Measurements from ENCODE around the gene TMEM170B. TPM values are rescaled to one million over a fixed set of nuclear protein-coding genes. Genes with fewer than 3 reads are reported as not detected.

Gene TMEM170B
- total and polyA plus RNA-seq, 2 of the 8 experiments (the other 6 are each of a cell fraction or from before 2014, with no cell fraction given) = 0.80 to 4.3 TPM

DNA sequence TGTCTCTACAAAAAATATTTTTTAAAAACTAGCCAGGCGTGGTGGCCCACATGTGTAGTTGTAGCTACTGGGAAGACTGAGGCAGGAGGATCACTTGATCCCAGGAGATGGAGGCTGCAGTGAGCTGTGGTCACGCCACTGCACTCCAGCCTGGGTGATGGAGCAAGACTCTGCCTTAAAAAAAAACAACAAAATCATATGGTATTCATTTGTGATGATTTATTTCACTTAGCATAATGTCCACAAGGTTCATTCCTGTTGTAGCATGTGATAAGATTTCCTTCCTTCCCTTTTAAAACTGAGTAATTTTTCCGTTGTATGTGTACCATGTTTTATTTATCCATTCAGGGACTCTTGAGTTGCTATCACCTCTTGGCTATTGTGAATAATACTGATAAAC lies 26.2 kb downstream of the TMEM170B start:
- Histone ChIP-seq H3K79me1 (ENCODE audit: low read depth, low read length) (no peaks in the 10 kb centered on the region), H3K4ac (replicated peaks; ENCODE audit: insufficient read length, low read depth, low read length) (no peak overlapping the region), H4K91ac (replicated peaks; ENCODE audit: insufficient read length, low read length) (no peak overlapping the region), H2BK5ac (ENCODE audit: low read depth, low read length) (no peak overlapping the region), H2BK15ac (ENCODE audit: low read length) (no peak overlapping the region), H2BK20ac (ENCODE audit: low read length) (no peak overlapping the region), H3K27ac (ENCODE audit: low read depth, low read length) (no peak overlapping the region), H4K20me1 (replicated peaks in 1 of 2; ENCODE audit: control insufficient read depth in 1 of 2, insufficient read depth in 2 of 2, low read length in 2 of 2) (peaks cover 0 to 2% of the 10 kb centered on the region in 2 experiments), H3K36me3 (ENCODE audit: control insufficient read depth in 2 of 4, insufficient read depth in 4 of 4, low read length in 3 of 4) (peaks cover 0 to 2% (median 0%) of the 10 kb centered on the region in 4 experiments; a peak in 1 of 8 replicates), H3K27me3 (replicated peaks in 1 of 4; ENCODE audit: control insufficient read depth in 3 of 4, extremely low read depth in 1 of 4, insufficient read depth in 3 of 4, low read length in 3 of 4) (no peaks in the 10 kb centered on the region), H3K18ac (ENCODE audit: extremely low read depth, low read length) (no peak overlapping the region), H3K4me1 (replicated peaks in 1 of 4; ENCODE audit: control insufficient read depth in 3 of 4, insufficient read depth in 4 of 4, low read length in 3 of 4) (peaks cover 0 to 2% (median 0%) of the 10 kb centered on the region in 4 experiments; a peak in 1 of 7 replicates), H4K5ac (ENCODE audit: insufficient read length, low read depth, low read length) (no peak overlapping the region), H3K56ac (replicated peaks; ENCODE audit: insufficient read length, low read depth, low read length) (no peak overlapping the region), H2AFZ (ENCODE audit: low read length) (no peak overlapping the region), H2BK12ac (ENCODE audit: low read depth, low read length) (no peak overlapping the region), H2BK120ac (replicated peaks; ENCODE audit: low read depth, low read length) (no peak overlapping the region), H3K9me3 (ENCODE audit: insufficient read depth in 2 of 2, low read depth in 1 of 2, low read length in 1 of 2) (no peaks in the 10 kb centered on the region), H4K8ac (ENCODE audit: extremely low read depth, insufficient read depth, low read length) (no peak overlapping the region), H2AK5ac (ENCODE audit: low read depth, low read length) (no peak overlapping the region), H3K9ac (replicated peaks in 1 of 4; ENCODE audit: extremely low read depth in 1 of 4, low read depth in 3 of 4, low read length in 3 of 4) (no peak overlapping the region), H3K23ac (ENCODE audit: insufficient read length) (no peak overlapping the region), H3K14ac (ENCODE audit: insufficient read length) (no peak overlapping the region), H3K79me2 (ENCODE audit: control insufficient read depth in 1 of 2, insufficient read depth in 2 of 2, low read length in 2 of 2) (no peaks in the 10 kb centered on the region), H3K4me2 (ENCODE audit: insufficient read depth in 1 of 2, low read depth in 2 of 2, low read length in 2 of 2) (no peak overlapping the region), H3K23me2 (ENCODE audit: low read depth, low read length) (no peaks in the 10 kb centered on the region), H3K4me3 (ENCODE audit: extremely low read depth in 1 of 4, insufficient read depth in 2 of 4, low read depth in 3 of 4, low read length in 4 of 4) (no peak overlapping the region)
- POLR2A ChIA-PET (ENCODE audit: partially characterized antibody) = no interaction called here
- CTCF ChIA-PET (ENCODE audit: partially characterized antibody) = interaction anchor here (1.5 to 5.5 kb wide), 4 partner anchors 10 to 609 kb away, joined by 3 to 28 read pairs (median 6); no protein-coding TSS in a partner anchor
- WGBS, 2 experiments (ENCODE audit: extremely low coverage in 1 of 2, insufficient coverage in 1 of 2, insufficient read length in 1 of 2, insufficient replicate concordance in 2 of 2, low coverage in 1 of 2, low lambda C conversion rate in 2 of 2, missing lambda C conversion rate in 1 of 2) = 98% methylated on average over 3 of the region's 3 CpGs; no CpG with 5 or more reads in 1 of the 2 experiments
- DNase-seq (ENCODE audit: low read depth in 1 of 2, low spot score in 2 of 2) (no peak), FAIRE-seq (no peak)
- TF ChIP-seq EGR1 (IDR thresholded peaks at IDR 0.05; ENCODE audit: borderline replicate concordance, low read depth, low read length) = no peak
- no peak for TF ChIP-seq RBBP5 (IDR thresholded peaks at IDR 0.05; ENCODE audit: borderline replicate concordance, low read depth, low read length)
- no peak for TF ChIP-seq CREB1 (IDR thresholded peaks at IDR 0.05)
- TF ChIP-seq YY1 (IDR thresholded peaks at IDR 0.05; ENCODE audit: low read depth, low read length) = no peak
- no peak for TF ChIP-seq NRF1 (IDR thresholded peaks at IDR 0.05; ENCODE audit: low read depth, low read length)
- TF ChIP-seq USF2 (IDR thresholded peaks at IDR 0.05; ENCODE audit: low read length) = no peak
- TF ChIP-seq JUN (IDR thresholded peaks at IDR 0.05; ENCODE audit: low read depth, low read length) = no peak
- no peak for TF ChIP-seq RAD21 (IDR thresholded peaks at IDR 0.05 in 1 of 2, conservative IDR thresholded peaks at IDR 0.05 in 1 of 2; ENCODE audit: low read depth in 2 of 2, low read length in 2 of 2)
- no peak for TF ChIP-seq GABPA (IDR thresholded peaks at IDR 0.05; ENCODE audit: borderline replicate concordance, insufficient read depth, low read length)
- no peak for TF ChIP-seq TAF7 (optimal IDR thresholded peaks at IDR 0.05; ENCODE audit: borderline replicate concordance, low read depth, low read length)
- no peak for TF ChIP-seq SP4 (IDR thresholded peaks at IDR 0.05; ENCODE audit: low read length)
- no peak for TF ChIP-seq SAP30 (IDR thresholded peaks at IDR 0.05; ENCODE audit: insufficient read depth, insufficient replicate concordance, low read length)
- TF ChIP-seq PHF8 (conservative IDR thresholded peaks at IDR 0.05; ENCODE audit: low read depth, low read length) = no peak
